DMS114 treated with DMSO at 0.1 percent for 48 hours (cell line): ENCODE measurements around the gene PRKACA.
"Not testable (repeated sequence)": the region's sequence is repeated elsewhere in the genome, so short reads cannot be mapped to it uniquely, and the experiment has no call there.

Experiments used
- DNase-seq: peaks from one replicate; lab custom pipeline; 2025; ENCODE audit not compliant: unreplicated experiment; lab: John Stamatoyannopoulos, UW

Gene PRKACA

GRCh38 chr19:14148751-14149410 lies 31.3 kb upstream of the PRKACA start:
- DNase-seq = no peak

- peak; percentile 17 for DNase-seq
Measured at GRCh38 chr19:14147797-14148605, 30.4 kb upstream of the PRKACA start.

- no peak for DNase-seq
Measured at GRCh38 chr19:14146789-14147216, 29.2 kb upstream of the PRKACA start.

- DNase-seq = not testable (repeated sequence)
Measured at GRCh38 chr19:14146169-14146568, 28.6 kb upstream of the PRKACA start.

GRCh38 chr19:14145381-14145780 lies 27.8 kb upstream of the PRKACA start:
- no peak for DNase-seq

GRCh38 chr19:14142262-14143190 lies 25.0 kb upstream of the PRKACA start:
- no peak for DNase-seq

GRCh38 chr19:14141041-14141440 lies 23.5 kb upstream of the PRKACA start:
- no peak for DNase-seq

- no peak for DNase-seq
Measured at GRCh38 chr19:14139944-14140343, 22.4 kb upstream of the PRKACA start.

- no peak for DNase-seq
Measured at GRCh38 chr19:14138576-14139265, 21.2 kb upstream of the PRKACA start.

- peak; percentile 98 for DNase-seq
Measured at GRCh38 chr19:14136509-14137281, 19.1 kb upstream of the PRKACA start, which contains the start of gene ASF1B. ASF1B (minus strand) TSS chr19:14136589; CDS start chr19:14136456, 133 bp downstream.

GRCh38 chr19:14135985-14136508 lies 18.5 kb upstream of the PRKACA start:
- DNase-seq = no peak

- DNase-seq = no peak
Measured at GRCh38 chr19:14135355-14135754, 17.8 kb upstream of the PRKACA start.

- DNase-seq = no peak
Measured at GRCh38 chr19:14127929-14128509, 10.5 kb upstream of the PRKACA start.

- DNase-seq = no peak
Measured at GRCh38 chr19:14127176-14127575, 9.6 kb upstream of the PRKACA start.

- no peak for DNase-seq
Measured at GRCh38 chr19:14122924-14123323, 5.4 kb upstream of the PRKACA start.

- no peak for DNase-seq
Measured at GRCh38 chr19:14120497-14120780, 2.9 kb upstream of the PRKACA start.

GRCh38 chr19:14119644-14120496 lies 2.3 kb upstream of the PRKACA start:
- no peak for DNase-seq

GRCh38 chr19:14119146-14119545 lies 1.6 kb upstream of the PRKACA start:
- DNase-seq = no peak
